AG20443 (cell line): ENCODE results near the gene FAAP20.

ENCODE experiments used
- DNase-seq: peaks from one replicate; pipeline ENCODE4 v3.0.0; 2012; ENCODE audit warnings: low spot score, mixed read lengths

Gene FAAP20, protein sequence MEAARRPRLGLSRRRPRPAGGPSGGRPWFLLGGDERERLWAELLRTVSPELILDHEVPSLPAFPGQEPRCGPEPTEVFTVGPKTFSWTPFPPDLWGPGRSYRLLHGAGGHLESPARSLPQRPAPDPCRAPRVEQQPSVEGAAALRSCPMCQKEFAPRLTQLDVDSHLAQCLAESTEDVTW

GRCh38 chr1:2194319-2194897 lies at the start of gene FAAP20:
Gene FAAP20 (minus strand): TSS chr1:2194772. CDS start chr1:2194749, 23 bp downstream.
- DNase-seq = peak; percentile 86

GRCh38 chr1:2242814-2243725 lies 48.5 kb upstream of the FAAP20 start:
- DNase-seq = no peak

GRCh38 chr1:2241820-2242219 lies 47.2 kb upstream of the FAAP20 start:
- DNase-seq = no peak

GRCh38 chr1:2240270-2241156 lies 45.9 kb upstream of the FAAP20 start:
- peak; percentile 51 for DNase-seq

- DNase-seq = no peak
Observed at GRCh38 chr1:2239384-2239985, 44.9 kb upstream of the FAAP20 start.

DNA sequence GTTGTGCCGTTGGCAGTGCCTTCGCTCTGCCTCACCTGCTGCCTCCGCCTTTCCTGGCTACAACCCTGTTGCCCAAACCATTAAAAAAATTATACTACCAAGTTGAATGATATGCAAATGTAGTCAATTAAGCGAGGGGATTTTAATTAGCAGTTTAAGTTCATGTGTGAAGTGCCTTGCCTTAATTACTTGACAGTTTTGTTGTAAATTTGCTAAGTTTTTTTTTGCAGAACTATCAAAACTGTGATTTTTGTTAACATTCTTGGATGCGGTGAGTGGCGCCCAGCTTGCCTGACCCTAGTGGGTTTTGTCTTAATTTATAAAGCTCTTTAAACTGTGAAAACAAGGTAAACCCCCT lies 44.4 kb upstream of the FAAP20 start:
- no peak for DNase-seq

DNA sequence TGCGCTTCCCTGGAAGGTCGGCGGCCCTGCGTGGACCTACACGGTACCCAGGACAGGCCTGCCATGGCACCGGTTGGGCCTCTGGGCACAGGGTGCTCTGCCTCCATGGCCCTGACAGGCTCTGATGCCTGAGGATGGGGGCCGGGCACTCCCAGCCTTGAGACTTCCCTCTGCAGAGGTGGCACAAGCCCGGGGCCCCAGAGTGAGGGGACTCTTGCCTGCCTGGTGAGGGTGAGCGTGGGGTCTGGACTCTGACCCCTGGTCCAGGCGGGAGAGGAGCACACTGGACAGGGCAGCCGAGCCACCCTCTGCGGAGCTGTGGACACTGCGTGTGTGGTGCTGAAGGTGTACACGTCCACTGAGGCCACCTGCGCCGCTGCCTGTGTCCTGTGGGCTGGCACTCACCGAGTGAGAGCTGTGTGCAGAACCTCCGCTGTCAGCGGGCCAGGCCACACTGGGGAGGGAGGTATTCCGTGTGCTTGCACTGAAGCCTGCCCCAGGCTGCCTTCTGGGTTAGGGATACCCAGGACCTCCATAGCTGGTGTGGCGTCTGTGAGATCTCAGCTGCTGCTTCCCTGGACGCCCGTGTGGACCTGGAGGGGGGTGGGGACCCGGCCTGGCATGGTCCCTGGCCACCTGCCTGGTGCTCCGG lies 43.9 kb upstream of the FAAP20 start:
- no peak for DNase-seq

GRCh38 chr1:2237773-2238172 lies 43.2 kb upstream of the FAAP20 start:
- DNase-seq = no peak

- no peak for DNase-seq
Observed at GRCh38 chr1:2236695-2237677, 42.4 kb upstream of the FAAP20 start.

DNA sequence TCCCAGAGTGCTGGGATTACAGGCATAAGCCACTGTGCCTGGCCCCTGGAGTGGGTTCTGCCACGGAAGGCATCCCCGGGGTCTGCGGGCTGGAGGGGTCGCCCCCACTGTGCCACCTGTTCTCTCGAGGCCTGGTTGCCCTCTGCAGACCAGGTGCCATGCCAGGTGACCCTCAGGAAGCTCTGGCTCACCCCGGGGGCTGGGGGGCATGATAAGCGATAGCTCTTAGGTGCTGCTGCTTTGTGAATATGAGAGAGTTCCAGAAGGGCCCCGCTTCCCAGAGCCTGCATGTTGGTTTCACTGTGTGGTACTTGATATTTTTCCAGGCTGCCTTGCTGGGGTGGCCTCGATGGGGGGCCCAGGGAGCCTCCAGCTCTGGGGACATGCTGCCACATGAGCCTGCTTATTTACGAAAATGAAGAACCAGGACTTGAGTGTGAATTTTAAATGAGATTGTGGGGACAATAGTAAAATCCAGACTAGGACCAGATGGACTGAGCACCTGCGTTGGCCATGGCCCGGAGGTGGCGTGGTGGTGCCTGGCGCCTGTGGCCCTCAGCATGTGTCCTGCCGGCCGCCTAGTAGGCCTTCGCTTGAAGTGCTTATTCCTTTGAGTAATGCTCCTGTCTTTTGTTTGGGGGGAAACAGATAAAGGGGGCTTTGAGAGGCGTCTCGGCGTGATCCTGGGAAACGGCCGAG lies 40.9 kb upstream of the FAAP20 start:
- DNase-seq = no peak

DNA sequence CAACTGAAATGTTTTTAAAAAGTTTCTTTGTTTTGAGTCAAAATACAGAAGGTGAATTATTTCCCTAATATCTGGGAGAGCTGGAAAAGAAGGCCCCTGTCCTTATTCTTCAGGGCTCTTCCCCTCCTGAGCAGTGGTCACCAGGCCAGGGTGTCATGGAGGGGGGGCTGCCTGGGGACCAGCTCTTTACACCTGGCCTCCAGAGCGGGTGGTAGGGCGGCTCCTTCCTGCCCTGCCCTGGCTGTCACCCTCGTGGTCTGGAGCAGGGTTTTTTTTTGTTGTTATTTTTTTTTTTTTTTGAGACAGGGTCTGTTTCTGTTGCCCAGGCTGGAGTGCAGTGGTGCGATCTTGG lies 40.2 kb upstream of the FAAP20 start:
- no peak for DNase-seq

DNA sequence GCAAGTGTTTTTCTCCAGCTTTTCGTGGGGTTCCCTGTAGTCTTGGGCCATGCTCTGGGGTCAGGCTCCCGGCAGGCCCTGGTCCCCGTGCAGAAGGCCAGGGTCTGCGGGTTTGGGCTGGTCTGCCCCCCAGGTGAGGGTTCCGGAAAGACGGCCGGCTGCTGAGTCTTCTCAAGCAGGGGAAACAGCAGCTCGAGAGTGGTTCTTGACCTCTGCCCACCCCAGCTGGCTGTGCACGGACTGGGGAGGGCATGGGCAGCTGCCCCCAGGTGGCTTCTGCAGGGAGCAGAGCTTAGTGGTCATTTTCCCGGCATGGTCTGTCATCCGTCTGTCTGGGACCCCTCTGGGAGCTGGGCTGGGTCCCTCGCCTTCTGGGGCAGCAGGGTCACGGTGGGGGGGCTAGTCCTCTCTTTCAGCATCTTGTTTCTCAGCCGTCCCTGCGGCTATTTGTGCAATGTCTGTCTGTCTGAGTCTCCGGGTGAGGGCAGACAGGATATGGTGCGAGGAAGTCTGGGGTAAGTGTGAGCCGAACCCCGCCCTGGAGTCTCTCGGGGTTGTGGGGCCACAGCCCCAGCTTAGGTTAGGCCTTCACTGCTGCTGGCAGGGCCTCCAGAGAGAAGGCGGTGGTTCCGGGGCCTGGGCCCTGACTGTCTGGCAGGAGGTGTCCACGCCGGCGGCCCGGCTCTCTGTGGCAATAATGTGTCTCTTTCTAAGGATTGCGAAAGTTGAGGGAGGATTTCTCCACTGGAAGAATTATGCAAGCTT lies 39.6 kb upstream of the FAAP20 start:
- peak; percentile 90 for DNase-seq

DNA sequence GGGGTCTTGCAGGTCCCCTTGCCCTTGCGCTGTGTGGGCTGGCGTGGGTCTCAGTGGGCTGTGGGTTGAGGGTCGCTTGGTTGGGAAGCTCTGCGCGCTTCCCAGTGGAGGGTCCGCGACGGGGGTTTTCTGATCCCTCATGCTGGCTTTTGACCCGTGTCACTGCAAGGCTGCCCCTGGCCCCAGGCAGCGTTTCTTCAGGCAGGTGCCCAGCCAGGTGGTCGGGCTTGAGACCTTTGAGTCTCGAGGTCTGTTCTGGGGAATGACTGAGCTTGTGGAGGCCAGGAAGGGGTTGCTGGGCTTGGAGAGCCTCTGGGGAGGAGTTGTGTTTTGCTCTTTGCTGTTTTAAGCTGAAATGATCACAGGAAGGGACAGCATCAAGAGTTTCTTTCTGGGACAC lies 38.9 kb upstream of the FAAP20 start:
- DNase-seq = no peak

DNA sequence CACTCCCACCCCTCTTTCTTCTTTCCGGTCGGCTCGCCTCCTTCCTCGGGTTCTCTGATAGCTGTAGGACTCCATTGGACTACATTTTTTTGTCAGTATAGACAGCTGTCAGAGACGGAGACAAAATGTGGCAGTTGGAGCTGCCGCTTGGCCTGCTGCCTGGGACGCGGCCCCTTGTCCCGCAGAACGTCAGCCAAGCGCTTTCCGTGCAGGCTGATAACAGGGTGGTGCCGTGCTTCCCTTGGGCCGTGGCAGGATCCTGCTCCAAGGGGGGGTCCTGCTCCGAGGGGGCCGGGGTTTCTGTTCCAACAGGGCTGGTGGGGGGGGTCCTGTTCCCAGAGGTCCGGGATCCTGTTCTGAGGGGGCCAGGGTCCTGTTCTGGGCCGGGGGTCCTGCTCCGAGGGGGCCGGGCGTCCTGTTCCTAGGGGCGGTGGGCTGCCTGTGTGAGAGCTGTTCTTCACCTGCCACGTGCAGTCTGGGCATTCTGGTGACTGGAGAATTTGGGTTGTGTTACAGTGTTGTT lies 38.4 kb upstream of the FAAP20 start:
- DNase-seq = no peak

GRCh38 chr1:2232255-2232915 lies 37.8 kb upstream of the FAAP20 start:
- DNase-seq = no peak

DNA sequence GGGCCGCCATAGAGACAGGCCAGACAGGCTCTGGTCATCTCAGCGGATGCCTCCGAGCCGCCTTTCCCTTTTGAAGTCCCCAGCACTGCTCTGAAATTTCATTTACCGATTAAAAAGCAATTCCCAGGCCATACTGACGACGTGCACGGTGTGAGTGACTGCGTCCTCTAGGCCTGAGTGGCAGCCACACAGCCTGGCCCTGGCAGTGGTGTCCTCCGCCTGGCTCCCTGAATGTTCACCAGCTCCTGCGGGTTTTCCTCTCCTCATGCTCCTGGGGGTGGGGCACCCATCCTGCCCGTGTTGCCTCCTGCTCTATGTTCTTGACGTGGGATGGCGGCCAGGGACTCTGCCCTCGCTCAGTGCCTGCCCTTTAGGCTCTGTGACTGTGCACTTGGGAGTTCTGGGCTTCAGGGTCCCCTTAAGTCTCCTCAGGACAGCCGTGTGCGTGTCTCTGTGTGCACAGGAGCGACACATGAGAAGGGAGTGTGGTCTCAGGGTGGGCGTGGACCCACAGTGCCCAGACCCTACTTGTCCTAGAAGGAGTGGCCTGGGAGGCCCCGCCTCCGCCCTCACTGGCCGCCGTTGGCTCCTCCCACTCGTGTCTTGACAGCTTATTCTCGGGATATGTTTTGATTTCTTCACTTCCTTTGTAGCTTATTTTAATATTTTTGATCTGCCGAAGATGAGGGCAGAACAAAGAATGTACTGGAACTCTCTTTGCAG lies 37.1 kb upstream of the FAAP20 start:
- peak; percentile 81 for DNase-seq
